GM21423 (cell line): ENCODE results near the gene SHLD1.

Experiments used
- ATAC-seq: cut with Tn5 transposase; IDR thresholded peaks from one replicate; pipeline ENCODE4 v1.9.1; 2021; ENCODE audit warnings: mild to moderate bottlenecking, moderate library complexity; ENCODE audit not compliant: unreplicated experiment

Gene SHLD1

DNA sequence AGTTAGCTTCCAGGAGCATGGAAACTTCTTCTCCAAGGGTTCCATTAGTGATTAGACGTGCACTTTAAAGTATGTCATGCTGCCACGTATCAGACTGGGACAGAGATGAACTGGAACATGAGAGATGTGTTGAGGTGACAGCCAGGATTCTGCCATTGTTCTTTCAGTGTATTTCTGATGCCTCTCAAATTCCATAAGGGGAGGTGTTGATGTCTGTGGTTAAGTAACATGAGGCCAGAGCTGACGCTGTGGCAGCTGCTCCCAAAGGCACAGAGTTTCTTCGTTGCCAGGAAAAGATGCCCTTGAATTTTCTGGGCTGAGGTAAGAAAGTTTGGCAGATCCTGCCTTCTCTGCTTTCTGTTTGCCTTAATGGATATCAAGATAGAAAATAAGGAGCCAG is 136.6 kb downstream of the SHLD1 start:
- ATAC-seq, result no peak

DNA sequence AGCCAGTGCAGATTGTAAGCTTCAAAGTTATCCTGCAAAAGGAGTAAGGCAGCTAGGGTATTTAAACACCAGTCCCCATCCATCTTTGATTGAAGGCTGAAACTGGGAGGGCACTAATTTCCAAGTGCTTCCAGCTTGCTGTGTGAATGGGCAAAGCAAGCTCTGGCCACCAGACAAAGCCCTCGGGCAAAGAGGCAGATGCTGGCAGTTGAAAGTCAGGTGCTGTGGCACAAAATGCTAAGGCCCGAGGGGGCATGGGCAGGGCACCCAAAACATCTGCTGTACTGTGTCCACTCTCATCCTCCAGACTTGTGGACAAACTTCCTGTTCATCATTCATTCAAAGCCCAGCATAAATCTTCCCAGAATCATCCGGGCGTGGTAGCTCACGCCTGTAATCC is 137.2 kb downstream of the SHLD1 start:
- no peak for ATAC-seq

DNA sequence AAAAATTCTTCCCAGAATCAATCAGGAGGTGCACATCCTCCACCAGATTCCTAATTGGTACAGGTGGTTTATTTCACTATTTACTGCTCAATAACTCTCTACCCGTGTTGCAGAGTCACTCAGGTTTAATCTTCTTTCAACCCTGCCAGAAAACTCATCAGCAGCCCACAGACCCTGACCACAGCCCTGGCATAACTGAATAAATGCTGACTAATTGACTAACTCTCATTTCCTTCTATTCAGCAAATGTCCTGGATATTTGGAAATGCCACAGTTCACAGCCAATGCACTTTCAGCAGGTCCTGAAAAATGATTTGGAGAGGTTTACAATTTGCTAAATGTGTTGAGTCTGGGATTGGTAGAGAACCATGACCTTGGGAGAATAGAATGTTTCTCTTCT is 137.8 kb downstream of the SHLD1 start:
- no peak for ATAC-seq

DNA sequence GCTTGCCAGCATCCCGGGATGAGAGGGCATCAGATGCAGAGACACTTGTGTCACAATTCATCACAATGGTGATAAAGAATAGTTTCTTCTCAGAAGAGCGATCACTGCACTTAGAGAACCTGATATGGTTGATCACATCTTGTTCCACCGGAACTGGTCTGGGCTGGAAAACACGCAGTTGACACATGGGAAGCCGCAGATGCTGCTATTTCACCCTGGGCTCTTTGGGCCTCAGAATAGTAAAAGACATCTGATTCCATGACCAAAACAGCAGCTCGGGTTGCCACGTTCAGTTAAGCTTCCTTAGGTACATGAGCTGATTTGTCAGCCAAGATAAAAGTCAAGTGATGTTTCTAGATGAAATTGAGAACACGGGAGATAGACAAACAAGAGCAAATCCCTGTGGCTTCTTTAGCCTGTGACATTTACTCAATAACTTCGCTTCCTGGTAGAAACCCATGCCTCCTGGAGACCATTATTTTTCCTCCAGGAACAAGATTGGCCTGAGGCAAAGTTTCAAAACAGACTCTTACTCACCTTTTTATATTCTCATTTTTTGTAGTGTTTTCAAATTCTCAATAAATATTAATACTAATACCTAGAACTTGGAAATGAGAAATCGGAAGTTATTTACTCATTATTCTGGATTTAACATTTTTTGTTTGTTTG is 140.7 kb downstream of the SHLD1 start:
- ATAC-seq, result no peak

GRCh38 chr20:5893052-5893451 is 142.9 kb downstream of the SHLD1 start:
- no peak for ATAC-seq

DNA sequence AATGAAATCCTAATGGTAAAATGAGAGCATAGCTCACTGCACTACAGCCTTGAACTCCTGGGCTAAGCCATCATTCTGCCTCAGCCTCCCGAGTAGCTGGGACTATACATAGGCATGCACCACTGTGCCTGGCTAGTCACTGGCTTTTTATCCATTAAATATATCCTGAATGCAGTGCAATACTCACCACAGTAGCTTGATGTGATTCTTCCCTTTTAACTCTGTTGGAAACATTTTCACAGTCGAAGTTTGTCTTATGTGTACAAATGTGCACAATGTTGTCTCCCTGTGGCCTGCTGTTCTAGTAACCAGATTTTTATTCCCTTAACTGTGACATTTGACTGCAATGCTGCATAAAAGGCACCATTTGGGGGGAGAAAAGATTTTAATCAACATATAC is 143.4 kb downstream of the SHLD1 start:
- ATAC-seq, result no peak

GRCh38 chr20:5895626-5896025 is 145.4 kb downstream of the SHLD1 start:
- ATAC-seq, result no peak

DNA sequence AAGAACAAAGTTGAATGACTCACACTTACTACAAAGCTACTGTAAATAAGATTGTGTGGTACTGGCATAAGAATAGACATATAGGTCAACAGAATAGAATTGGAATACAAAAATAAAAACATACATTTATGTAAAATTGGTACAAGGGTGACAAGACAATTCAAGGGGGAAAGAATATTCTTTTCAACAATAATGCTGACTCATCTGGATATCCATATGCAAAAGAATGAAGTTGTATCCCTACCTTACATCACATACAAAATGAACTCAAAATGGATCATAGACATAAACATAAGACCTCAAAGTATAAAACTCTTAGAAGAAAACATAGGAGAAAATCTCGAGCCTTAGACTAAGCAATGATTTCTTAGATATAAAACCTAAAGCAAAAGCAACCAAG is 149.2 kb downstream of the SHLD1 start:
- no peak for ATAC-seq

DNA sequence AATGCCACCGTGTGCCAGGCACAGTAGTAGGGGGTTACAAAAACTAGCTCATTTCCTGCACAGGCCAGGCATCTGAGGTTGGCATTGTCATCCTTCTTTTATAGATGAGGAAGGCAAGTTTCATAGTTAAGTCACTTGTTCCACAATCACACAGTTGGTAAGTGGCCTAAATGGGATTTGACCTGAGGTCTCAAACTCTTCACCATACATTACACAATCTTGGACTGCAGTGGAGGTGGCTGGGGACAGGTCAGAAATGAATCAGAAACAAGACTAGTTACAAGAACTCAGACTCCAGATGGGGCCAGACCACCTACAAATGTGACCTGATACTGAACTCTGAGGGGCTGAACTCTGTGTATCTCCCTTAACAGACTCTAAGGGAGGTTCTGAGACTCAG is 150.7 kb downstream of the SHLD1 start:
- ATAC-seq, result no peak

GRCh38 chr20:5908981-5909380 is 158.8 kb downstream of the SHLD1 start:
- ATAC-seq, result no peak

DNA sequence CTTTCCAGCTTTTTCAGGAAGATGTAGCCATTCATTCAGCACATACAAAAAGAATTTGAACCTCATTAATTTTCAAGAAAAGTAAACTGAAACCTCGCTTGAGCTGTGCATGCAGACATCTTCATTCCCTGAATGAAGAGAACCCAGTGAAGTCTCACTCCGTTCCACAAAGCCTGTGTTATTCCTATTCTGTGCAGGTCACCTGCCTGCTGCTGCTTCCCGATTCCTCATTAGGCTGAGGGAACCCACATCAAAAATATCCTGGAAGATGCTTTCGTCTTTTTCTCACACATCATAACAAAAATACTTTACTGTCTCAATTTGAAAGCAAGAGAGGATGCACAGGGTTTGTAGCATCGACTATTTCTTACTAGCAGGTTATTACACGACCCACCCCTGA is 160.0 kb downstream of the SHLD1 start:
- no peak for ATAC-seq

- ATAC-seq, result no peak
Observed at GRCh38 chr20:5913166-5913565, 163.0 kb downstream of the SHLD1 start.
